ENCODE results near the gene OCA2.

Gene OCA2

DNA sequence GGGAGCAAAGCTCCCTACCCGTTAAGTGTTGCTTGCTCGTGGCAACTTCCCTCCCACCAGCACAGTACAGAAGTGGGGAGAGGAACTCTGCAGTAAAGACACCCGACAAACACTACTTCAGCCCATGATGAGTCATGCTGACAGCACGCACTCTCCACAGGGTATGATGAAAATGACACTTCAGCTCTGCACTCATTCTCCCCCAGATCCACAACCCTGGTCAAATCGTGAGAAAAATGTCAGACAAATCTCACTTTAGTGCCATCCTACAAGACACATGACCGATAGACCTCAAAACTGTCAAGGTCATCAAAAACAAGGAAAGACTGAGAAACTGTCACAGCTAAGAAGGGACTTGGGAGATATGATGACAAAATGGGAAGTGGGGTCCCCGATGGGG, 278.9 kb downstream of the OCA2 start:
- no peaks in the 10 kb centered on the region for H4K20me1 ChIP-seq (ENCODE audit: low read depth, low read length)
- H3K4me2 ChIP-seq (ENCODE audit: low read depth, low read length, poor library complexity, severe bottlenecking), result no peak overlapping the region
- H3K36me3 ChIP-seq (ENCODE audit: low read length), result no peaks in the 10 kb centered on the region
- H3K9me2 ChIP-seq (replicated peaks; ENCODE audit: insufficient read depth, low read length), result no peaks in the 10 kb centered on the region
- H3K4me3 ChIP-seq (ENCODE audit: insufficient read depth, low read length, poor library complexity, severe bottlenecking), result no peak overlapping the region
- H3K9ac ChIP-seq (ENCODE audit: low read length), result no peak overlapping the region
- no peaks in the 10 kb centered on the region for H3K79me2 ChIP-seq (ENCODE audit: insufficient read depth, low read length)
- no peaks in the 10 kb centered on the region for H3K9me3 ChIP-seq (ENCODE audit: insufficient read depth, low read length)
- H3F3A ChIP-seq (ENCODE audit: insufficient read depth), result no peaks in the 10 kb centered on the region
- no peak overlapping the region for H3K27ac ChIP-seq (ENCODE audit: low read depth, low read length)
- no peak overlapping the region for H2AFZ ChIP-seq (ENCODE audit: low read depth, low read length, severe bottlenecking)
- TF ChIP-seq, protein P1, sequence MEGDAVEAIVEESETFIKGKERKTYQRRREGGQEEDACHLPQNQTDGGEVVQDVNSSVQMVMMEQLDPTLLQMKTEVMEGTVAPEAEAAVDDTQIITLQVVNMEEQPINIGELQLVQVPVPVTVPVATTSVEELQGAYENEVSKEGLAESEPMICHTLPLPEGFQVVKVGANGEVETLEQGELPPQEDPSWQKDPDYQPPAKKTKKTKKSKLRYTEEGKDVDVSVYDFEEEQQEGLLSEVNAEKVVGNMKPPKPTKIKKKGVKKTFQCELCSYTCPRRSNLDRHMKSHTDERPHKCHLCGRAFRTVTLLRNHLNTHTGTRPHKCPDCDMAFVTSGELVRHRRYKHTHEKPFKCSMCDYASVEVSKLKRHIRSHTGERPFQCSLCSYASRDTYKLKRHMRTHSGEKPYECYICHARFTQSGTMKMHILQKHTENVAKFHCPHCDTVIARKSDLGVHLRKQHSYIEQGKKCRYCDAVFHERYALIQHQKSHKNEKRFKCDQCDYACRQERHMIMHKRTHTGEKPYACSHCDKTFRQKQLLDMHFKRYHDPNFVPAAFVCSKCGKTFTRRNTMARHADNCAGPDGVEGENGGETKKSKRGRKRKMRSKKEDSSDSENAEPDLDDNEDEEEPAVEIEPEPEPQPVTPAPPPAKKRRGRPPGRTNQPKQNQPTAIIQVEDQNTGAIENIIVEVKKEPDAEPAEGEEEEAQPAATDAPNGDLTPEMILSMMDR (IDR thresholded peaks at IDR 0.05; ENCODE audit: insufficient read depth, low read length, poor library complexity, severe bottlenecking), result no peak
- no peak for TF ChIP-seq EZH2phosphoT487 (conservative IDR thresholded peaks at IDR 0.05; ENCODE audit: low read length)
- no peaks in the 10 kb centered on the region for H3K27me3 ChIP-seq (ENCODE audit: low read length)

DNA sequence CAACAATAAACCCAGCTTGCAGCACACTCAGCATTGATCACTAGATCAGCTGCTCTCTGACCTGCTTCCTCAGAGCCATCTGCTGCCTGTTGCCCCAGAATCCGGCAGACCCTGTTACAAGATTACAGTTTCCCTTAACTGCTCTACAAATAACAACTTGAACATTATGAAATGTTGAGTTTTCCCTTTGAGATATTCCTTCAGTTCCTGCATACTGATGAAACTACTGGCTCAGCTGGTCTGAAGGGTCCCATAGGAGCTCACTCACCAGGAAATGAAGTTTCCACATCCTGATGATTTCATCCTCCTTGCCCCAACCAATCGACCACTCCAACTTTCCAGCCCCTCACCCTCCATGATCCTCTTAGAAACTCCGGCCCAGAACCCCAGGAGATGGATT, 281.9 kb downstream of the OCA2 start:
- H3K9me3 ChIP-seq (ENCODE audit: insufficient read depth, low read length), result no peaks in the 10 kb centered on the region
- H4K20me1 ChIP-seq (ENCODE audit: low read depth, low read length), result no peaks in the 10 kb centered on the region
- H3F3A ChIP-seq (ENCODE audit: insufficient read depth), result no peaks in the 10 kb centered on the region
- no peaks in the 10 kb centered on the region for H3K79me2 ChIP-seq (ENCODE audit: insufficient read depth, low read length)
- H2AFZ ChIP-seq (ENCODE audit: low read depth, low read length, severe bottlenecking), result no peak overlapping the region
- H3K27ac ChIP-seq (ENCODE audit: low read depth, low read length), result no peak overlapping the region
- no peaks in the 10 kb centered on the region for H3K36me3 ChIP-seq (ENCODE audit: low read length)
- H3K27me3 ChIP-seq (ENCODE audit: low read length), result no peaks in the 10 kb centered on the region
- no peaks in the 10 kb centered on the region for H3K9me2 ChIP-seq (replicated peaks; ENCODE audit: insufficient read depth, low read length)
- no peak for TF ChIP-seq EZH2phosphoT487 (conservative IDR thresholded peaks at IDR 0.05; ENCODE audit: low read length)
- TF ChIP-seq, protein P1 (IDR thresholded peaks at IDR 0.05; ENCODE audit: insufficient read depth, low read length, poor library complexity, severe bottlenecking), result no peak
- H3K4me3 ChIP-seq (ENCODE audit: insufficient read depth, low read length, poor library complexity, severe bottlenecking), result no peak overlapping the region
- no peak overlapping the region for H3K4me2 ChIP-seq (ENCODE audit: low read depth, low read length, poor library complexity, severe bottlenecking)
- no peak overlapping the region for H3K9ac ChIP-seq (ENCODE audit: low read length)

DNA sequence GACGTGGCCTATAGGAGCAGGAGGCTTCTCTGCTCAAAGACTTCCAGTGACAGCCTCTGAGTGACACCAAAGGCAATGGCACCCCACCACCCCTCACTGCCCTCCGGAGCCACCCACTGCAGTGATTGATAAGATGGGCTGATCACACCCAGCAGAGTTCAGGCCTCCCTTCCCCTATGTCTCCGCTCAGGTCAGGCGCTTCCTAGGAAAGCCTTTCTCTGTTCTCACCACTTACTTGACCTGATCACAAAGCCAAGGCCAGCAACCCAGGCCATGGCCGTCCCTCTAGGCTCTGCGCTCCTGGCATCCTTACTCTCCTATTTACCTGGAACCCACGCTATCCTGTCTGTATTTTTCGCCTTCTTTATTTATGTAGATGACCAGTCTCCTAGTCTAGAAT, 282.3 kb downstream of the OCA2 start:
- Histone ChIP-seq H3K9ac (ENCODE audit: low read length) (no peak overlapping the region), H3K4me3 (ENCODE audit: insufficient read depth, low read length, poor library complexity, severe bottlenecking) (no peak overlapping the region), H2AFZ (ENCODE audit: low read depth, low read length, severe bottlenecking) (no peak overlapping the region), H3K36me3 (ENCODE audit: low read length) (no peaks in the 10 kb centered on the region), H3K9me3 (ENCODE audit: insufficient read depth, low read length) (no peaks in the 10 kb centered on the region), H3K9me2 (replicated peaks; ENCODE audit: insufficient read depth, low read length) (no peaks in the 10 kb centered on the region), H4K20me1 (ENCODE audit: low read depth, low read length) (no peaks in the 10 kb centered on the region), H3K79me2 (ENCODE audit: insufficient read depth, low read length) (no peaks in the 10 kb centered on the region), H3K27me3 (ENCODE audit: low read length) (no peaks in the 10 kb centered on the region), H3K27ac (ENCODE audit: low read depth, low read length) (no peak overlapping the region), H3F3A (ENCODE audit: insufficient read depth) (no peaks in the 10 kb centered on the region), H3K4me2 (ENCODE audit: low read depth, low read length, poor library complexity, severe bottlenecking) (no peak overlapping the region)
- no peak for TF ChIP-seq EZH2phosphoT487 (conservative IDR thresholded peaks at IDR 0.05; ENCODE audit: low read length)
- TF ChIP-seq, protein P1 (IDR thresholded peaks at IDR 0.05; ENCODE audit: insufficient read depth, low read length, poor library complexity, severe bottlenecking), result no peak
